Measurements from ENCODE around the gene ZDHHC17.

DNA sequence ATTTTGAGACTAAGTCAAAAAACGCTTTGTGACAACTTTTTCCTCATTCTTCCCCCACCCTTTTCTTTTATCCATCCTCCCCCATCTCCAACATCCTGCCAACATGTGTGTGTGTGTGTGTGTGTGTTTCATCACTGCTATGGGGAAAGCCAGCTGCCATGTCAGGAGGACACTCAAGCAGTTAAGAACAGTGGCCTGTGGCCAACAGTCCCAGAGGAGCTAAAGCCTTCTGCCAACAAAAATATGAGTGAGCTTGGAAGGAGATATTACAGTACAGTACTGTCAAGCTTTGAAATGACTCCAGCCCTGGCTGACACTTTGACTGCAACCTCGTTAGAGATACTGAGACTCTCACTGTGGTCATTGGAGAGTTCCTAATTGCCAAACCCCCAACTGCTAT lies 119.9 kb downstream of the ZDHHC17 start:
- TF ChIP-seq, protein P1, sequence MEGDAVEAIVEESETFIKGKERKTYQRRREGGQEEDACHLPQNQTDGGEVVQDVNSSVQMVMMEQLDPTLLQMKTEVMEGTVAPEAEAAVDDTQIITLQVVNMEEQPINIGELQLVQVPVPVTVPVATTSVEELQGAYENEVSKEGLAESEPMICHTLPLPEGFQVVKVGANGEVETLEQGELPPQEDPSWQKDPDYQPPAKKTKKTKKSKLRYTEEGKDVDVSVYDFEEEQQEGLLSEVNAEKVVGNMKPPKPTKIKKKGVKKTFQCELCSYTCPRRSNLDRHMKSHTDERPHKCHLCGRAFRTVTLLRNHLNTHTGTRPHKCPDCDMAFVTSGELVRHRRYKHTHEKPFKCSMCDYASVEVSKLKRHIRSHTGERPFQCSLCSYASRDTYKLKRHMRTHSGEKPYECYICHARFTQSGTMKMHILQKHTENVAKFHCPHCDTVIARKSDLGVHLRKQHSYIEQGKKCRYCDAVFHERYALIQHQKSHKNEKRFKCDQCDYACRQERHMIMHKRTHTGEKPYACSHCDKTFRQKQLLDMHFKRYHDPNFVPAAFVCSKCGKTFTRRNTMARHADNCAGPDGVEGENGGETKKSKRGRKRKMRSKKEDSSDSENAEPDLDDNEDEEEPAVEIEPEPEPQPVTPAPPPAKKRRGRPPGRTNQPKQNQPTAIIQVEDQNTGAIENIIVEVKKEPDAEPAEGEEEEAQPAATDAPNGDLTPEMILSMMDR (IDR thresholded peaks at IDR 0.05; ENCODE audit: low read depth, low read length, missing input control), result no peak
- TF ChIP-seq, protein P2, sequence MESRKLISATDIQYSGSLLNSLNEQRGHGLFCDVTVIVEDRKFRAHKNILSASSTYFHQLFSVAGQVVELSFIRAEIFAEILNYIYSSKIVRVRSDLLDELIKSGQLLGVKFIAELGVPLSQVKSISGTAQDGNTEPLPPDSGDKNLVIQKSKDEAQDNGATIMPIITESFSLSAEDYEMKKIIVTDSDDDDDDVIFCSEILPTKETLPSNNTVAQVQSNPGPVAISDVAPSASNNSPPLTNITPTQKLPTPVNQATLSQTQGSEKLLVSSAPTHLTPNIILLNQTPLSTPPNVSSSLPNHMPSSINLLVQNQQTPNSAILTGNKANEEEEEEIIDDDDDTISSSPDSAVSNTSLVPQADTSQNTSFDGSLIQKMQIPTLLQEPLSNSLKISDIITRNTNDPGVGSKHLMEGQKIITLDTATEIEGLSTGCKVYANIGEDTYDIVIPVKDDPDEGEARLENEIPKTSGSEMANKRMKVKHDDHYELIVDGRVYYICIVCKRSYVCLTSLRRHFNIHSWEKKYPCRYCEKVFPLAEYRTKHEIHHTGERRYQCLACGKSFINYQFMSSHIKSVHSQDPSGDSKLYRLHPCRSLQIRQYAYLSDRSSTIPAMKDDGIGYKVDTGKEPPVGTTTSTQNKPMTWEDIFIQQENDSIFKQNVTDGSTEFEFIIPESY (IDR thresholded peaks at IDR 0.05), result no peak
- TF ChIP-seq FOXA1 (IDR thresholded peaks at IDR 0.05) (no peak), YY1 (IDR thresholded peaks at IDR 0.05) (no peak), TAF1 (conservative IDR thresholded peaks at IDR 0.05) (no peak), RAD21 (IDR thresholded peaks at IDR 0.05) (no peak)
- TF ChIP-seq, protein P3, sequence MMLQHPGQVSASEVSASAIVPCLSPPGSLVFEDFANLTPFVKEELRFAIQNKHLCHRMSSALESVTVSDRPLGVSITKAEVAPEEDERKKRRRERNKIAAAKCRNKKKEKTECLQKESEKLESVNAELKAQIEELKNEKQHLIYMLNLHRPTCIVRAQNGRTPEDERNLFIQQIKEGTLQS (IDR thresholded peaks at IDR 0.05), result no peak
- TF ChIP-seq, protein P4, sequence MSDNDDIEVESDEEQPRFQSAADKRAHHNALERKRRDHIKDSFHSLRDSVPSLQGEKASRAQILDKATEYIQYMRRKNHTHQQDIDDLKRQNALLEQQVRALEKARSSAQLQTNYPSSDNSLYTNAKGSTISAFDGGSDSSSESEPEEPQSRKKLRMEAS (IDR thresholded peaks at IDR 0.05), result no peak

All from liver (tissue), 3 donors.